Dermis lymphatic vessel endothelial cell (primary cell): Measurements from ENCODE around the gene NFX1. TPM values are rescaled to one million over a fixed set of nuclear protein-coding genes. Genes with fewer than 3 reads are reported as not detected.

ENCODE experiments used
- total RNA-seq: library from RNA; depleted of rRNA; stranded (reverse); fragments of >200 nt; gene quantifications from 2 replicates; pipeline ENCODE4 v1.2.1, GENCODE V29; 2014

Gene NFX1
- 12.5 and 13.3 TPM in 2 replicates for total RNA-seq

GRCh38 chr9:33290247-33291030 is at the start of gene NFX1:
NFX1 (plus strand) TSS chr9:33290516; CDS start chr9:33290573, 57 bp downstream.

GRCh38 chr9:33264473-33265177 is 25.7 kb upstream of the NFX1 start, which contains the start of the genes BAG1 and CHMP5:
BAG1 (minus strand) TSS chr9:33264708.
CHMP5 (plus strand) TSS chr9:33265049; CDS start chr9:33265079, 30 bp downstream.

GRCh38 chr9:33402371-33402770 is 112.1 kb downstream of the NFX1 start, which contains the start of gene AQP7:
AQP7 (minus strand) TSS chr9:33402568; CDS start chr9:33401262, 1,306 bp downstream.

Other genes starting within 250 kb of the NFX1 start
- 35.7 and 43.1 TPM in 2 replicates for gene SMU1, start 213.8 kb upstream of the NFX1 start, total RNA-seq
- 14.9 and 15.8 TPM in 2 replicates for gene B4GALT1, start 123.2 kb upstream of the NFX1 start, total RNA-seq
- not detected in 2 replicates for gene SPINK4, start 50.3 kb upstream of the NFX1 start, total RNA-seq
- gene BAG1, start 25.8 kb upstream of the NFX1 start, total RNA-seq: 58.8 and 76.1 TPM in 2 replicates
- gene CHMP5, start 25.5 kb upstream of the NFX1 start, total RNA-seq: 91.8 and 99.9 TPM in 2 replicates
- 0.11 TPM in 1 of 2 replicates, not detected in the other for gene AQP7, start 112.1 kb downstream of the NFX1 start, total RNA-seq
- 0.09 and 0.11 TPM in 2 replicates for gene AQP3, start 157.1 kb downstream of the NFX1 start, total RNA-seq
- gene NOL6, start 183.4 kb downstream of the NFX1 start, total RNA-seq: 9.1 and 12.3 TPM in 2 replicates
- under 0.01 TPM in 1 of 2 replicates, not detected in the other for gene ANKRD18B, start 233.7 kb downstream of the NFX1 start, total RNA-seq